Renal cortical epithelial cell (primary cell): ENCODE data around the gene AUTS2. TPM values are rescaled to one million over a fixed set of nuclear protein-coding genes. Genes with fewer than 3 reads are reported as not detected.
A peak's percentile ranks its signal among the peaks of the same experiment; 100 is the strongest.

ENCODE experiments used
- DNase-seq: peaks from one replicate; pipeline ENCODE4 v3.0.0-alpha.2; 2011; ENCODE audit warnings: low read depth
- total RNA-seq: library from RNA; depleted of rRNA; stranded (reverse); fragments of >200 nt; gene quantifications from 2 replicates; pipeline ENCODE4 v1.2.3, GENCODE V29; 2014

The AUTS2 gene
- total RNA-seq, 1 donor from 2014 or later, result 3.2 TPM

DNA sequence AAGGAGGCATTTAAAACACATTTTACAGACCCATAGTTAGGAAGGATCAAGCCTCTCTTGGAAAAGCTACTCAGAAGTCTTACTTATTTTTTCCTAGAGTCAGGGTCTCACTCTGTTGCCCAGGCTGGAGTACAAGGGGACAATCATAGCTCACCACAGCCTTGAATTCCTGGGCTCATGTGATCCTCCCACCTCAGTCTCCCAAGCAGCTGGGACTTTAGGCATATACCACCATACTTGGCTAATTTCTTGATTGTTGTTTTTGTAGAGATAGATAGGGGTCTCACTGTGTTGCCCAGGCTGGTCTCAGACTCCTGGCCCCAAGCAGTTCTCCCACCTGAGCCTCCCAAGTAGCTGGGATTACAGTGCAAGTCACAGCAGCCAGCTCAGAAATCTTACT lies 1179.0 kb downstream of the AUTS2 start:
- DNase-seq, result no peak

DNA sequence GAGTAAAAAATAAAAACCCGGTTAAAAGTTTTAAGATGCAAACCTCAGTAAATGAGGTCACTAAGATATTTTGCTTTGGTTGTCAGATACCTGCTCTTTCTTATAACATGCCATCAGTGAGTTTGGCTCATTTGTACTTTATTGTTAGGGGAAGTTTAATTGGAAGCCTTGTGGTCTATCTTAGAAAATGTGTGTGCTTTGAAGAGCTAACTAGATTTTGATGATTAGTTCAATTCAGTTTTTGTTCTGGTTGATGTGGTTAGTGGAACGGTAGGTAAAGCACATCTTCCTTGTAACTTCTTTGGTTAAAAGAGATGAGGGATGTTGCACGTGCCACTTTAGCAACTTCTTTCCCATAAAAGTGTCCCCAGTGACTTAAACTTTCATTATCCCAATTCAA lies 1180.3 kb downstream of the AUTS2 start:
- DNase-seq, result no peak

DNA sequence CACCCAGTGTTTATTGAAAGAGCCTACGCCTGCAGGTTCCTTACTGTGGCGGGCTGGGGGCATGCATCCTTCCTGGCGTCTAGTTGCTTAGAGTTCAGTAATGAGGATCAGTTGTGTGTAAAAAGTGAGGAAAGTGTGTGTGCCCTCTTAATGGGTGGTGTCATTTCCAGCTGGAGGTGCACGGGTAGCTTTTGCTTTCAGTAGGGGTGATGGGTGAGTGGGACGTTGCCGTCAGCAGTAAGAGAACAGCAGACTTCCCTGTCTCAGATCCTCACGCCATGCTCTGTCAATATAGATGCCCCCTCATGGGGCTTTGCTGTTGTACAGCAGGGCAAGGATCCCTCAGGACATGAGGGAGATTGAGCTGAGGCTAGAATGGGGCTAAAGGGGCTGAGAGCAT lies 1181.0 kb downstream of the AUTS2 start:
- no peak for DNase-seq

GRCh38 chr7:70781922-70782311 lies 1183.6 kb downstream of the AUTS2 start:
- no peak for DNase-seq

- no peak for DNase-seq
Observed at GRCh38 chr7:70782796-70783195, 1184.5 kb downstream of the AUTS2 start.

DNA sequence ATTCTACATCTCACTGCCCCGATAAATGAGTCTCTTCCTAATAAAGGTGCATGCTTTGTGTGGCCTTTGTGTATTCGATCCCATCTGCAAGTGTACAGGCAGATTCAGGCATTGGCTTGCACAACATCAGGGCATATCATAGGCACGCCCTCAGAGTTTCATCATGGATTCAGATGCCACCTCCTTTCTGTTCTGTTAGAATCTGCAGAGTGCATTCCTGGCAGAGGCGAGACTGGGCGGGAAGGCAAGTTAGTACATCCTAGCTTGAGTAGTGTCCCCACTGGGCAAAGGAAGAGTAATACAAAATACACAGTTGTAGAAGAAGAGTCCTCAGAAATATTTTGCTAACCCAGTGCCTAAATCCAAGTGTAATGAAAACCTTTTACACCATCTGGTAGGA lies 1187.2 kb downstream of the AUTS2 start:
- no peak for DNase-seq

GRCh38 chr7:70786076-70786475 lies 1187.8 kb downstream of the AUTS2 start:
- no peak for DNase-seq

- no peak for DNase-seq
Observed at GRCh38 chr7:70787286-70787685, 1189.0 kb downstream of the AUTS2 start.

- DNase-seq, result no peak
Observed at GRCh38 chr7:70787771-70788170, 1189.5 kb downstream of the AUTS2 start.

DNA sequence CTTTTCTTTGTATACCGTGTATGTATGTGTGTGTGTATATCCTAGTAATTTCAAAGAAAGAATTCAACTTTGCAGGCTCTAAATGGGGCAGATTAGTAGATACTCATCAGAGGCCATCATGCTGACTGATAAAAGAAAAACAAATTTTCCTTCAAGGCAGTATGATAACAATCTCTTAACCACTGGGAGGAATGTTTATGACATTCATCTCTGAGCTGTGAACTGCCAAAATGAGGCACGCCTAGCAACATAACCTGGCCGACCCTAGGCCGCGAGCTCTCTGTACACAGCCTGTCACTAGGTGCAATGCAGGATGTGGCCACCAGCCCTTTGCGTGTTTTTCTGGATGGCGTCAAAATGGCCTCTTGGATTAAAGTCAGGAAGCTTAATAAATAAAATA lies 1190.0 kb downstream of the AUTS2 start:
- no peak for DNase-seq

DNA sequence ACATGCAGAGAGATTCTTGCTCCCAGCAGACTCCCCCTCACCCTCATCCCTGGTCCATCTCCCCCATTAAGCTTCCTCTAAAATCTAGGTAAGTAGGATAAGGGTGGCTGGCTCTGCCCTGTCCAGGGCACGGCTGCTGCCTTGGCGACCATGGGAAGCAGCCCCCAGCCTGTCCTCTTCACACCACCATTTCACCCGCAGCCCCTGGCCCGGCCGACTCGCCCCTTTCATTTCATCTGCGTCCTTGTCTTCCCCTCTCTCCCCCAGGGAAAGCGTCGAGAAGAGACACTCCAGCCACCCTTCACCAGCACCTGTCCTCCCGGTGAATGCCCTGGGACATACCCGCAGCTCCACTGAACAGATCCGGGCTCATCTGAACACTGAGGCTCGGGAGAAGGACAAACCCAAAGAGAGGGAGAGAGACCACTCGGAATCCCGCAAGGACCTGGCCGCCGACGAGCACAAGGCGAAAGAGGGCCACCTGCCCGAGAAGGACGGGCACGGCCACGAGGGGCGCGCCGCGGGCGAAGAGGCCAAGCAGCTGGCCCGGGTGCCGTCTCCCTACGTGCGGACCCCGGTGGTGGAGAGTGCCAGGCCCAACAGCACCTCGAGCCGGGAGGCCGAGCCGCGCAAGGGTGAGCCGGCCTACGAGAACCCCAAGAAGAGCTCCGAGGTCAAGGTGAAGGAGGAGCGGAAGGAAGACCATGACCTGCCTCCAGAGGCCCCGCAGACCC lies 1191.4 kb downstream of the AUTS2 start:
- no peak for DNase-seq

DNA sequence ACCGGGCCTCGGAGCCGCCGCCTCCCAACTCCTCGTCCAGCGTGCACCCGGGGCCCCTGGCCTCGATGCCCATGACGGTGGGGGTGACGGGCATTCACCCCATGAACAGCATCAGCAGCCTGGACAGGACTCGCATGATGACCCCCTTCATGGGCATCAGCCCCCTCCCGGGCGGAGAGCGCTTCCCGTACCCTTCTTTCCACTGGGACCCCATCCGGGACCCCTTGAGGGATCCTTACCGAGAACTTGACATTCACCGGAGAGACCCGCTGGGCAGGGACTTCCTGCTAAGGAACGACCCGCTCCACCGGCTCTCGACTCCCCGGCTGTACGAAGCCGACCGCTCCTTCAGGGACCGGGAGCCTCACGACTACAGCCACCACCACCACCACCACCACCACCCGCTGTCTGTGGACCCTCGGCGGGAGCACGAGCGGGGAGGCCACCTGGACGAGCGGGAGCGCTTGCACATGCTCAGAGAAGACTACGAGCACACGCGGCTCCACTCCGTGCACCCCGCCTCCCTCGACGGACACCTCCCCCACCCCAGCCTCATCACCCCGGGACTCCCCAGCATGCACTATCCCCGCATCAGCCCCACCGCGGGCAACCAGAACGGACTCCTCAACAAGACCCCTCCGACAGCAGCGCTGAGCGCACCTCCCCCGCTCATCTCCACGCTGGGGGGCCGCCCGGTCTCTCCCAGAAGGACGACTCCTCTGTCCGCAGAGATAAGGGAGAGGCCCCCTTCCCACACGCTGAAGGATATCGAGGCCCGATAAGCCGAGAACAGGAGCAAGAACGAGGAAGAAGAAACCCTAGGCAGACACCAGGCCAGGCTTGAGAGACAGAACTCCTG lies 1192.2 kb downstream of the AUTS2 start:
- no peak for DNase-seq

GRCh38 chr7:70791341-70791740 lies 1193.1 kb downstream of the AUTS2 start:
- no peak for DNase-seq

DNA sequence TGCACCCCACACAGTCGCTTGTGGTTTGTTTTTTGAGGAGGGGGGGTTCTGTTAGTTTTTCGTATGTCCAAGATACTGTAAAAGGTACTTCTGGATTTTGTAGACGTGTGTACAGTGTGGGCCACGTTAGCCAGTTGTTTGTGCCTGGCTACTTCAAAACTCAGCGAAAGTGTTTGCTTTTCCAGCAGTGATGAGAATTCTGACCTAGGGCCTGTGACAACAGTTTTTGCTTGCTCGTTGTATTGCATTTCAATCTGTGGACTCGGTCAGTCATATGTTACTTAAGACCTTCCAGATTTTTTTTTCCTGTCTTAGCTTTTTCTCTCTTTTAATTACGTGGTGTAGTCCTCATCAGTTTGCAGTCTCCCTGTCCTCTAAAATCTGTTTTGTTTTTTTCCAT lies 1194.8 kb downstream of the AUTS2 start:
- DNase-seq, result no peak

DNA sequence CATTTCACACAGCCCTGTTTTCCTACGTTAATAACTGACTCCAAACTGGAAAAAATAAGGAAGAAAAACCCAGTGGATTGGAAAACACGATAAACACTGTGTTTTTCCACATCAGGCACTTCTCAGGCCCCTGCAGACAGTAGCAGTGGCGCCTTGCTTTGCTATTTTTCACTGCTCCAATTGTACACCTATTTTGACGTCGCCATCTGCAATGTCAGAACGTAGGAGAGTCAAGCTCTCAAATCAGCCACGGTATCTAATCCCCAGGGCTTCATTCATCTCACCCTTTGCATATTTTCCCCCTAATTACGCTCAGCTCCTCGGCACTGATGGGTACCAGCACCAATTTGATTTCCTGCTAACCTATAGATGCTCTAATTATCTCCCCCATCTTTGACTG lies 1195.5 kb downstream of the AUTS2 start:
- DNase-seq, result no peak

GRCh38 chr7:70794962-70795361 lies 1196.7 kb downstream of the AUTS2 start:
- no peak for DNase-seq

GRCh38 chr7:70795948-70796347 lies 1197.7 kb downstream of the AUTS2 start:
- no peak for DNase-seq

DNA sequence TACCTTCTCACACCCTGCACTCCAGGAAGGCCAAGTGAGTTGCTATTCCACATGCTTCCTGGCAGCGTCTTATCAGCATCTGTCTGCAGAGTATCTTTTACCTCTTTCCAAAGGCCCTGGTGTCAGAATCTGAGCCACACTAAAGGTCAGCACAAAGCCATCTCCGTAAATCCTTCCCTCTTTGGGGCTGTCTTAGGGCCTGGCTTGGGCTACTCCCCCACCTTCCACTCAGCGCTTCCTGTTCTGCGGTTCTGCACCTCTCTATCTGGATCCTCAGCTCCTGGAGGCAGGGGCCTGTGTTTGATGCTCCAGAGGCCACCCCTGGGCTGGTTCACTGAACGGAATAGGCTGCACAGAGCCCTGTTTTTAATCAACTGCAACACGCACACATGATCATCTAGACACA lies 1198.8 kb downstream of the AUTS2 start:
- no peak for DNase-seq

GRCh38 chr7:70799841-70800405 lies 1201.6 kb downstream of the AUTS2 start:
- DNase-seq, result no peak

DNA sequence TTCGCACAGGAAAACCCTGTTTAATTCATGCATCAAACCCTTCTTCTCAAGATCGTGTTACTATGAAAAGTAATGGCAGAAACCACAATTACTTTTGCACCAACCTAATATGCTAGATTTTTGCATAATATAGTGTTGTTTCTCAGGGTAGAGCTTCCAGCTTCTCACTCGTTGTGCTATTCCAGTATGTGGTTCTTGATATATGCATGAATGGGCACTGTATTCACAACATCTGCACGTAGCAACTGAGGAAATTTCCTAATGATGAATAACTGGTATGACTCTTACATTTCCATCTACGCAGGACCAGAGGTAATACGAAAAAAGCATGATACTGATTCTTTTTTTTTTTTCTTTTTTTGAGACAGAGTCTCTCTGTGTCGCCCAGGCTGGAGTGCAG lies 1207.1 kb downstream of the AUTS2 start:
- DNase-seq, result peak; percentile 87

DNA sequence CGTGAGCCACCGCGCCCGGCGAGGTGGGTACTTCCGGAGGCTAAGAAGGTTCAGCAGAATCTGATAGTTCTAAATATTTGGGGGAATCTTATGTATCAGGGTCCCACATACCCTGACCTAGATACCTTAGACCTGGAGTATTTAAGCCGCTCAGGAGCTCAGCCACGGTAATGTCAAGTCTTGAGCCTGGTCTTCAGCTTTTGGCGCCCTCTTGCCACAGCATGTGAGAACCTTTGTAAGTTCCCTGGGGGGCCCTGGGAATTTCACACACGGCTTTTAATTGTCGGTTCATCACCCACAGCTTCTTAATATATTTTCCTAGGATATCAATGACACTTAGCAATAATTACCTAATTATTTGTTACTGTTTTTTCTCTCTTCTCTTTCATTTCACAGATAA lies 1209.4 kb downstream of the AUTS2 start:
- no peak for DNase-seq

- DNase-seq, result no peak
Observed at GRCh38 chr7:70808876-70809275, 1210.6 kb downstream of the AUTS2 start.

DNA sequence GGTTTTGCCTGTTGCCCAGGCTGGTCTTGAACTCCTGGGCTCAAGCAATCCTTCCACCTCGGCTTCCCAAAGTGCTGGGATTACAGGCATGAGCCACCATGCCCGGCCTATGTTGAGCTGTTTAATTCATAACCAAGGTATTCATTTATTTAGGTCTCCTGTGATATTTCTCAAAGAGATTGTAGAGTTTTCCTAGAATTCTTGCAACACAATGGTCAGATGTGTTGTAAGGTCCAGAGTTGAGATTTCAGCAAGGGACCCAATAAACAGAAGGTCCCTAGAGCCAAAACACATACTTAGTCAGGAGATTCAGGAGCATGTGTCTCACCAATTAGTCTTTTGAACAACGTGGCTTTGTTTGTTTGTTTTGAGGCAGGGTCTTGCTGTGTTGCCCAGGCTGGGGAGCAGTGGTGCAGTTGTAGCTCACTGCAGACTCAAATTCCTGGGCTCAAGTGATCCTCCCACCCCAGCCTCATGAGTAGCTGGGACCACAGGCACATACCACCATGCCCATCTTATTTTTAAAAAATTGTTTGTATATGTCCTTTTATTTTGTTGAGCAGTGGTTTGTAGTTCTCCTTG lies 1212.4 kb downstream of the AUTS2 start:
- DNase-seq, result no peak
